Mesangial cell (primary cell): Measurements from ENCODE around the gene LDAH. TPM values are rescaled to one million over a fixed set of nuclear protein-coding genes. Genes with fewer than 3 reads are reported as not detected.

Experiments
- total RNA-seq: library from RNA; depleted of rRNA; stranded (reverse); fragments of >200 nt; gene quantifications from 2 replicates; pipeline ENCODE4 v1.2.3, GENCODE V29; 2015

The LDAH gene
- 16.2 and 16.3 TPM in 2 replicates for total RNA-seq

DNA sequence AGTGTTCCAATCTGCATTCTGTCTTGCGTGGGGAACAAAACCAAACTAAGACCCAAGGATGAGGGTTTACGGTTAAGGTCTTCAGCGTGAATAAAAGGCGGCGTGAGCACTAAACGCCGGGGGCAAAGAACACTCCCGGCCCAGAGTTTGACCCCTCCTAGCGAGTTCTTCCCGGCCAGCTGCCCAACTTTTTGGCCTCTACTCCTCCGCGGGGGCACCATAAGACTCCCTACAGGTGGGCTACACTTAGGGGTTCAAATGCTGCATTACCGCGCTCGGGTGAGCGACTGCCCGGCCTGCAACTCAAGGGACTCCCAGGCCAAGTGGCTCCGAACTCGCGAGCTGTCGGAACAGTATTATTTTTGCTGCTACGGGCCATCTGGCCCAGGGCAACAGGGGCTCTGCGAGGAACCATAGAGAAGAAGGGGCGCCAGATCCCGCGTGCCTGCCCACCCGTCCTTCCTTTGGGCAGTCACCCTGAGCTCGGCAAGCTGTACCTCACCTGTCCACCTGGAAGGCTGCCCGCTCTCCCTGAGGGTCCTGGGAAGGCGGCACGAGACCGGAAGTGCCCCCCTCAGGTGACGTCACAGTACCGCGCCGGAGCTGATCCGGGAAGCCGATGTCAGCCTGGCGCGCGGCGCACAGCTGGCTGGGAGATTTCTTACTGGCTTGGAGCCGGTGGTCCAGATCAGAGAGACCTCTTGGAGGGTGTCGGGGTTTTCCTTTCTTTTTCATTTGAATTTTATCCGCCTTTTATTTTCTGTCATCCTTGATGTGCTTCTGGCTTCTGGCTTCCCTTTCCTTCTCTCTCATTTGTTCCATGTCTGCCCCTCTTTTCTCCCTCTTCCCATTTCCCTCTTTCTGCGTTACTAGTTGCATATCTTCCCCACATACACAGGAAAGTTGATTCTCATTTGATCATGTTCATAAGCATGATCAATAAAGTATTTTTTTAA is at the start of gene LDAH:
LDAH (minus strand) TSS at position 567 of the 956 bp plus-strand sequence. CDS start 21,638 bp downstream, outside the sequence.

DNA sequence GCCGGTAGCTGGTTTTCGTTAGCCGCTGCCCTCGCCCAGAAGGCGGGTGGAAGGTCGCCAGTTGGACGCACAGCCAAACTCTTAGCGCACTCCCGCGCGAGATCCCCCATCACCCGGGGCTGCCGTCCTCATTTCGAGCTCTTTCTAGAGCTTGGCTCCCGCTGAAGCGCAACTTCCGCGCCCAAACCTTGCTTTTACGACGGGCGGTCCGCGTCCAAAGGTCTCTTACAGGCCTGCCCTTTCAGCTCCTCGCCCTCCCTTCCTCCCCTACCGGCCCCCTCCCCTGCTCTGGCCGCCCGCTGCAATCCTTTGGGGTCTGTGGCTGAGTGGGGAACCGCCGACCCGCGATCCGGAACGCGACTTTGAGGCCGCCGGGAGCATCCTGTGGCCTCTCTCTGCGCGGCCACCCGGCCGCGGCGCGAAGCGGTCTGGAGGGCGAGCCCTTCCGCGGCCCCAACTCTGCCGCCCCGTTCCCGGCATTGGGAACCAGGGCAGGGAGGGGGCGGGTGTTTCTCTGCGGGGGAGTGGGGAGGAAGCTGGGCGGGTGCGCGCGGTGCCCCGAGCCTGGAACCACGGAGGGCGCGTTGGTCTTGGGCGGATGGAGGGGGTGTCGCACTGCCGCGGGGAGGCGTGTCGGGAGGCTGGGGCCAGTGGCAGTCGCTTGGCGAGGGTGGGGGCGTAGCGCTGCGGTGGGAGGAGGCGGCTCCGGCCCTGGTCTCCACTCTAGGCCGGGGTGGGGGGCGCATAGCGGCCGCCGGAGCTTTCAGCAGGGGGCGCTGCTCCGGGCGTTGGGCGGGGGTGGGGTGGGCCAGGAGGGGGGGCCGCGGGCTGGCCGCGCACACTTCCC is 156.4 kb downstream of the LDAH start, which contains the start of gene GDF7:
GDF7 (plus strand) TSS at position 841 of the 847 bp plus-strand sequence. CDS start 96 bp downstream, outside the sequence.

DNA sequence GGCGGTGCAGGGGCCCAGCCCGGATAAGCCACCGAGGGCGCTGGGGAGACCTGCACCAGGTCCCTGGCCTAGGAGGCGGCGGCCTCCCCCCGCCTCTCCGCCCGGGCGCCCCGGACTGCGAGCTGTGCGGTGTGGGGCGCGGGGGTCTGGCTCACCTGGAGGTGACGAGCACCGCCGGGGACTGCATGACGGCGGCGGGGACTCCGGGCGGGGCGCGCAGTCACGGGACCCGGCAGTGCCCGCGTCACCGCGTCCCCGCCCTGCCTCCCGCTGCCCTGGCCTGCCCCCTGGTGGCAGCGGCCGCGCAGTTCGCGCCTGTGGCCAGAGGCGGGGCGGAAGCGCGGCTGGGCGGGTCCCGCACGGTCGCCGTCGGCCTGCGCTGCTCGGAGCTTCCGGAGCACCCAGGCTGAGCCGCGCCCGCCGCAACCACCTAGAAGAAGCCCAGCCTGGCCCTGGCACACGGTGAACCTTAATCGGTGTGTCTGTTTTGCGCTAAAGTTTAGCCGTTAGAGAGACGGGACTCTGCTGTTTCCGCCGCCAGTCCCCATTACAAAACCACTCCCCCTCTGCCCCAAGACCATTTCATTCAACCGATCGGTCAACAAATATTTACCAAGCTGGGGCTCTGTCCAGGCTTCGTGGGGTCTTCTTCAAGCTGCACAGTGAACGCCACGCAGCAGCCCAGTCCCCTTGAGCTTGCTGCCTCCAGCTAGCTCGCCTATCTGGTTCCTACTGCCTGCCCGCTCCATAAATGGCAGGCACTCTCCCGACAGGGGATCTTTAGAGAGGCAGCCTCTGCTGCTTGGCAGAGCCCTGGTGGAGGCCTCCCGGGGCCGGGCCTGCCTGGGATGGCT is 171.8 kb downstream of the LDAH start, which contains the start of gene HS1BP3:
HS1BP3 (minus strand) TSS at position 222 of the 854 bp plus-strand sequence; CDS start at position 187, 35 bp downstream.

Other genes starting within 250 kb of the LDAH start
- 16.6 and 49.8 TPM in 2 replicates for gene HS1BP3, start 172.0 kb downstream of the LDAH start, total RNA-seq
- gene GDF7, start 156.0 kb downstream of the LDAH start, total RNA-seq, result not detected in 2 replicates
- under 0.01 TPM in 1 of 2 replicates, not detected in the other for gene APOB, start 221.0 kb upstream of the LDAH start, total RNA-seq